SK-N-SH treated with all-trans-retinoic acid at 6 μM for 48 hours (cell line): Measurements from ENCODE around the gene SLC13A2.

Source experiments
- ATAC-seq: fragments of 200-7000 bp; cut with Tn5 transposase; 3 replicates; pipeline ENCODE4 v1.9.1; 2020; ENCODE audit warnings: mild to moderate bottlenecking, moderate library complexity
- ARNTL ChIP-seq: fragments of 450-650 bp; formaldehyde crosslinking; IDR thresholded peaks from 2 replicates; pipeline ENCODE4 v1.5.0; 2020; ENCODE audit warnings: low read depth, mild to moderate bottlenecking, moderate library complexity, borderline replicate concordance
- BACH2 ChIP-seq: fragments of 250-450 bp; sonication (Bioruptor Pico); IDR thresholded peaks from 2 replicates; pipeline ENCODE4 v1.9.0; 2021; ENCODE audit warnings: mild to moderate bottlenecking, borderline replicate concordance
- CREB5 ChIP-seq: fragments of 250-450 bp; sonication (Bioruptor Pico); IDR thresholded peaks from 2 replicates; pipeline ENCODE4 v1.5.1; 2020; ENCODE audit warnings: low read depth, mild to moderate bottlenecking, moderate library complexity
- CSDC2 ChIP-seq: fragments of 250-450 bp; sonication (Bioruptor Pico); IDR thresholded peaks from 2 replicates; pipeline ENCODE4 v1.5.0; 2020; ENCODE audit warnings: mild to moderate bottlenecking, moderate library complexity
- CSRNP3 ChIP-seq: fragments of 250-450 bp; sonication (Bioruptor Pico); IDR thresholded peaks from 2 replicates; pipeline ENCODE4 v1.5.1; 2021; ENCODE audit warnings: mild to moderate bottlenecking, moderate library complexity
- ESRRG ChIP-seq: fragments of 250-450 bp; sonication (Bioruptor Pico); IDR thresholded peaks from 2 replicates; pipeline ENCODE4 v1.6.1; 2021; ENCODE audit warnings: mild to moderate bottlenecking
- GLIS3 ChIP-seq: fragments of 250-450 bp; sonication (Bioruptor Pico); IDR thresholded peaks from 2 replicates; pipeline ENCODE4 v1.5.0; 2020; ENCODE audit warnings: mild to moderate bottlenecking, moderate library complexity
- ISL1 ChIP-seq: fragments of 250-450 bp; sonication (Bioruptor Pico); IDR thresholded peaks from 2 replicates; pipeline ENCODE4 v2.1.2; 2022; ENCODE audit warnings: mild to moderate bottlenecking, moderate library complexity
- OSR1 ChIP-seq: fragments of 250-450 bp; sonication (Bioruptor Pico); IDR thresholded peaks from 2 replicates; pipeline ENCODE4 v1.8.0; 2022; ENCODE audit warnings: moderate library complexity, mild to moderate bottlenecking, inconsistent platforms
- PATZ1 ChIP-seq: fragments of 250-450 bp; sonication (Bioruptor Pico); IDR thresholded peaks from 2 replicates; pipeline ENCODE4 v1.8.0; 2020; ENCODE audit warnings: mild to moderate bottlenecking, moderate library complexity, borderline replicate concordance
- POU6F1 ChIP-seq: fragments of 250-450 bp; sonication (Bioruptor Pico); IDR thresholded peaks from 2 replicates; pipeline ENCODE4 v1.8.0; 2021; ENCODE audit warnings: low read depth, mild to moderate bottlenecking, moderate library complexity, borderline replicate concordance
- RARB ChIP-seq: fragments of 250-450 bp; sonication (Bioruptor Pico); IDR thresholded peaks from 2 replicates; pipeline ENCODE4 v1.8.0; 2021; ENCODE audit warnings: mild to moderate bottlenecking, moderate library complexity
- SNAI2 ChIP-seq: fragments of 250-450 bp; sonication (Bioruptor Pico); IDR thresholded peaks from 2 replicates; pipeline ENCODE4 v1.5.0; 2020; ENCODE audit warnings: mild to moderate bottlenecking, moderate library complexity
- TCF4 ChIP-seq: fragments of 250-450 bp; sonication (Bioruptor Pico); IDR thresholded peaks from 2 replicates; pipeline ENCODE4 v1.8.0; 2021; ENCODE audit warnings: mild to moderate bottlenecking, moderate library complexity, borderline replicate concordance
- TOX ChIP-seq: fragments of 250-450 bp; sonication (Bioruptor Pico); IDR thresholded peaks from 2 replicates; pipeline ENCODE4 v1.8.0; 2021; ENCODE audit warnings: mild to moderate bottlenecking, moderate library complexity, borderline replicate concordance
- TSHZ2 ChIP-seq: fragments of 250-450 bp; sonication (Bioruptor Pico); IDR thresholded peaks from 2 replicates; pipeline ENCODE4 v1.5.0; 2020; ENCODE audit warnings: mild to moderate bottlenecking, moderate library complexity
- ZC3H10 ChIP-seq: fragments of 250-450 bp; sonication (Bioruptor Pico); IDR thresholded peaks from 2 replicates; pipeline ENCODE4 v1.5.1; 2021; ENCODE audit warnings: mild to moderate bottlenecking, moderate library complexity
- ZFP3 ChIP-seq: fragments of 250-450 bp; sonication (Bioruptor Pico); IDR thresholded peaks from 2 replicates; pipeline ENCODE4 v1.5.0; 2020; ENCODE audit warnings: mild to moderate bottlenecking, moderate library complexity
- ZFP30 ChIP-seq: fragments of 450-650 bp; formaldehyde crosslinking; IDR thresholded peaks from 2 replicates; pipeline ENCODE4 v1.5.0; 2022; ENCODE audit warnings: mild to moderate bottlenecking, moderate library complexity
- ZNF565 ChIP-seq: fragments of 450-650 bp; formaldehyde crosslinking; conservative IDR thresholded peaks from 2 replicates; pipeline ENCODE4 v1.5.0; 2020; ENCODE audit warnings: low read depth, mild to moderate bottlenecking, moderate library complexity
- ZNF70 ChIP-seq: fragments of 450-650 bp; formaldehyde crosslinking; IDR thresholded peaks from 2 replicates; pipeline ENCODE4 v1.5.0; 2020; ENCODE audit warnings: mild to moderate bottlenecking, moderate library complexity

Gene SLC13A2

DNA sequence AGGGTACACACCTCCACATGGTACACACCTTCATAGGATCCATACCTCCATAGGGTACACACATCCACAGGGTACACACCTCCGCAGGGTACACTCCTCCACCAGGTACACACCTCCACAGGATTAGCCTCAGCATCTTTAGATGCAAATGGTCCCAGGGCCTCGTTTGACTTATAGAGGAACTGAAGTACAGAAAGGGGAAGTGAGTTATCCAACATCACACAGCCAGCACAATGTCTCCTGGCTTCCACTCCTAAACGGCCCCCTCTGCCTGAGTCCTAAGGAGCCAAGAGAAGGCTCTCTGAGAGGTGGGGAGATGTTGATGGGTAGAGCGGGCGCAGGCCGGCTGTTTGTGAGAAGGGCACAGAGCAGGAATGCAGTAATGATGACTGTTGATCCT lies 44.7 kb downstream of the SLC13A2 start:
- ATAC-seq, result no peak
- TF ChIP-seq TOX (CRISPR knock-in tag), result no peak
- no peak for TF ChIP-seq GLIS3 (CRISPR knock-in tag)
- no peak for TF ChIP-seq ISL1 (CRISPR knock-in tag)
- no peak for TF ChIP-seq TCF4 (CRISPR knock-in tag)
- no peak for TF ChIP-seq PATZ1 (CRISPR knock-in tag)
- no peak for TF ChIP-seq ZC3H10 (CRISPR knock-in tag)
- no peak for TF ChIP-seq ZNF70
- TF ChIP-seq TSHZ2 (CRISPR knock-in tag), result no peak
- TF ChIP-seq CREB5 (CRISPR knock-in tag), result no peak
- no peak for TF ChIP-seq POU6F1 (CRISPR knock-in tag)
- no peak for TF ChIP-seq ARNTL (CRISPR knock-in tag)
- TF ChIP-seq CSRNP3, result no peak

DNA sequence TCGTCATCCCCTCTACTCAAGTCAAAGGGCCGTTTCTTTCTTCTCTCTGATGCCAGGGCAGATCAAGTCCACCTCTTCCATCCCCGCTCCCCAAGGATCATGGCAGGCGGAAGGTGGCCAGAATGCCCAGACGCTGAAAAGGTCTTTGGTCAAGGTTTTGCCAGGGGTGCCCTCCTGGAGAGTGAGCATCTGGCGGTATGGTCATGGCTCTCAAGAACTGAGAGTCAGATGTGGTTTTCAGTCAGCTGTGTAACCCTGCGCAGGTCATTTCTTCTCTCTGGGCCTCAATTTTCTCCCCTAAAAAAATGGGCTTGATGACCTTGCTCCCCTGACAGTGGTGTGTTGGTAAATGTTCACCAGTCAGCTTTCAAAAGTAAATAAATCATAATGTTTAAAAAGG lies 45.1 kb downstream of the SLC13A2 start:
- no peak for ATAC-seq
- no peak for TF ChIP-seq BACH2 (CRISPR knock-in tag)
- TF ChIP-seq TOX (CRISPR knock-in tag), result no peak
- TF ChIP-seq ZFP3 (CRISPR knock-in tag), result no peak
- no peak for TF ChIP-seq CSDC2 (CRISPR knock-in tag)
- TF ChIP-seq CREB5 (CRISPR knock-in tag), result no peak
- TF ChIP-seq GLIS3 (CRISPR knock-in tag), result no peak
- TF ChIP-seq POU6F1 (CRISPR knock-in tag), result no peak
- TF ChIP-seq ESRRG (CRISPR knock-in tag), result no peak
- TF ChIP-seq PATZ1 (CRISPR knock-in tag), result no peak
- TF ChIP-seq ZNF565 (CRISPR knock-in tag), result no peak
- TF ChIP-seq ISL1 (CRISPR knock-in tag), result no peak
- no peak for TF ChIP-seq ZFP30 (CRISPR knock-in tag)
- TF ChIP-seq OSR1 (CRISPR knock-in tag), result no peak
- TF ChIP-seq ARNTL (CRISPR knock-in tag), result no peak
- no peak for TF ChIP-seq ZC3H10 (CRISPR knock-in tag)
- TF ChIP-seq RARB (CRISPR knock-in tag), result no peak
- TF ChIP-seq ZNF70, result no peak
- TF ChIP-seq SNAI2 (CRISPR knock-in tag), result no peak
